Mesenchymal stem cell (in vitro differentiated cells and primary cell): ENCODE measurements around the gene ACVR2B.
"Not testable (repeated sequence)": the region's sequence is repeated elsewhere in the genome, so short reads cannot be mapped to it uniquely, and the experiment has no call there.

Experiments used
- DNase-seq: peaks from one replicate; pipeline ENCODE4 v3.0.0-alpha.2; 2013
- H2AFZ ChIP-seq: one replicate; pipeline ENCODE4 v1.6.1; 2013; ENCODE audit warnings: low read depth, mild to moderate bottlenecking, control low read depth, inconsistent platforms, low read length, moderate library complexity
- H2AK5ac ChIP-seq: 2 replicates; pipeline ENCODE4 v1.6.1; 2013; ENCODE audit warnings: low read length, moderate library complexity, mild to moderate bottlenecking, inconsistent platforms; ENCODE audit not compliant: severe bottlenecking
- H2BK120ac ChIP-seq: one replicate; pipeline ENCODE4 v1.6.1; 2013; ENCODE audit warnings: low read depth, mild to moderate bottlenecking, inconsistent platforms, low read length, moderate library complexity
- H2BK12ac ChIP-seq, 2 experiments: one replicate each; pipeline ENCODE4 v1.6.1; 2013; ENCODE audit warnings: inconsistent platforms in 2 of 2, low read length in 2 of 2, mild to moderate bottlenecking in 2 of 2, moderate library complexity in 2 of 2, control low read depth in 1 of 2
- H2BK15ac ChIP-seq: one replicate; pipeline ENCODE4 v1.6.1; 2013; ENCODE audit warnings: mild to moderate bottlenecking, low read depth, inconsistent platforms; ENCODE audit not compliant: poor library complexity, severe bottlenecking
- H2BK5ac ChIP-seq: 2 replicates; pipeline ENCODE4 v1.6.1; 2013; ENCODE audit warnings: low read depth, mild to moderate bottlenecking, low read length, control low read depth, inconsistent platforms; ENCODE audit not compliant: poor library complexity, severe bottlenecking
- H3K14ac ChIP-seq, 2 experiments: one replicate each; pipeline ENCODE4 v1.6.1; 2013; ENCODE audit warnings: inconsistent platforms in 2 of 2, low read length in 2 of 2, control low read depth in 1 of 2, mild to moderate bottlenecking in 1 of 2, moderate library complexity in 1 of 2
- H3K18ac ChIP-seq, 2 experiments: one replicate each; pipeline ENCODE4 v1.6.1; 2013; ENCODE audit warnings: inconsistent platforms in 2 of 2, low read length in 2 of 2, control low read depth in 1 of 2, low read depth in 1 of 2, mild to moderate bottlenecking in 1 of 2
- H3K23ac ChIP-seq, 2 experiments: one replicate each; pipeline ENCODE4 v1.6.1; 2013; ENCODE audit warnings: inconsistent platforms in 2 of 2, low read length in 2 of 2, mild to moderate bottlenecking in 2 of 2, moderate library complexity in 2 of 2, control low read depth in 1 of 2
- H3K27ac ChIP-seq: 2 replicates; pipeline ENCODE4 v1.5.1; 2013; ENCODE audit warnings: mild to moderate bottlenecking, moderate library complexity, low read length, control low read depth, inconsistent platforms; ENCODE audit not compliant: poor library complexity, severe bottlenecking
- H3K27me3 ChIP-seq, 2 experiments: 2 replicates each; pipeline versions ENCODE4 v1.6.1 to v1.7.0; 2013; ENCODE audit warnings: low read length in 2 of 2, mild to moderate bottlenecking in 2 of 2, moderate library complexity in 2 of 2, control low read depth in 1 of 2, inconsistent platforms in 1 of 2; ENCODE audit not compliant: control insufficient read depth in 1 of 2, insufficient read depth in 1 of 2
- H3K36me3 ChIP-seq, 2 experiments: 2 replicates each; pipeline versions ENCODE4 v1.6.1 to v1.7.0; 2013; ENCODE audit warnings: low read length in 2 of 2, control low read depth in 1 of 2, inconsistent platforms in 1 of 2, low read depth in 1 of 2, mild to moderate bottlenecking in 1 of 2; ENCODE audit not compliant: insufficient read depth in 2 of 2, control insufficient read depth in 1 of 2
- H3K4ac ChIP-seq, 2 experiments: one replicate each; pipeline ENCODE4 v1.6.1; 2013; ENCODE audit warnings: inconsistent platforms in 2 of 2, low read length in 2 of 2, mild to moderate bottlenecking in 2 of 2, moderate library complexity in 2 of 2, control low read depth in 1 of 2, low read depth in 1 of 2
- H3K4me1 ChIP-seq: 2 replicates; pipeline ENCODE4 v1.6.1; 2013; ENCODE audit warnings: low read depth, low read length, control low read depth; ENCODE audit not compliant: control insufficient read depth, insufficient read depth
- H3K4me2 ChIP-seq: 2 replicates; pipeline ENCODE4 v1.6.1; 2013; ENCODE audit warnings: low read length, mild to moderate bottlenecking, inconsistent platforms; ENCODE audit not compliant: poor library complexity, severe bottlenecking
- H3K4me3 ChIP-seq, 2 experiments: 2 replicates each; pipeline versions ENCODE4 v1.5.1 to v1.7.0; 2013; ENCODE audit warnings: low read length in 2 of 2, mild to moderate bottlenecking in 2 of 2, control low read depth in 1 of 2, low read depth in 1 of 2; ENCODE audit not compliant: insufficient read depth in 1 of 2
- H3K79me1 ChIP-seq: replicated peaks from 2 replicates; pipeline ENCODE4 v1.6.1; 2013; ENCODE audit warnings: mild to moderate bottlenecking, control low read depth, low read length, inconsistent platforms; ENCODE audit not compliant: poor library complexity, severe bottlenecking
- H3K9ac ChIP-seq: 2 replicates; pipeline ENCODE4 v1.7.0; 2013; ENCODE audit warnings: mild to moderate bottlenecking, low read length, moderate library complexity
- H3K9me3 ChIP-seq: 2 replicates; pipeline ENCODE4 v1.7.0; 2013; ENCODE audit warnings: mild to moderate bottlenecking, low read length; ENCODE audit not compliant: control insufficient read depth
- H4K8ac ChIP-seq: one replicate; pipeline ENCODE4 v1.6.1; 2013; ENCODE audit warnings: inconsistent platforms, mild to moderate bottlenecking, low read length, moderate library complexity
- H4K91ac ChIP-seq: one replicate; pipeline ENCODE4 v1.6.1; 2013; ENCODE audit warnings: mild to moderate bottlenecking, low read length, inconsistent platforms
- WGBS: methylation state at CpG from one replicate; pipeline ENCODE4 v1.1.7; 2013; ENCODE audit warnings: mixed read lengths; 5-methylcytosine and 5-hydroxymethylcytosine counted together

The ACVR2B gene

DNA sequence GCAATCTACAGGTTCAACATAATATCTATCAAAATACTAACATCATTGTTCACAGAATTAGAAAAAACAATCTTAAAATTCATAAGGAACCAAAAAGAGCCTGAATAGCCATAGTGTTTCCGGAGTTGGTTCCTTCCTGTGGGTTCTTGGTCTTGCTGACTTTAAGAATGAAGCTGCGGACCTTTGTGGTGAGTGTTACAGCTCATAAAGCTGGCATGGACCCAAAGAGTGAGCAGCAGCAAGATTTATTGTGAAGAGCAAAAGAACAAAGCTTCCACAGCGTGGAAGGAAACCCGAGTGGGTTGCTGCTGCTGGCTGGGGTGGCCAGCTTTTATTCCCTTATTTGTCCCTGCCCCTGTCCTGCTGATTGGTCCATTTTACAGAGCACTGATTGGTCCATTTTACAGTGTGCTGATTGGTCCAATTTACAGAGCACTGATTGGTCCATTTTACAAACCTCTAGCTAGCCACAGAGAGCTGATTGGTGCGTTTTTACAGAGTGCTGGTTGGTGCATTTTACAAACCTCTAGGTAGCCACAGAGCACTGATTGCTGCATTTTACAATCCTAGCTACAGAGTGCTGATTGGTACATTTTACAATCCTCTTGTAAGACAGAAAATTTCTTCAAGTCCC lies 15.1 kb upstream of the ACVR2B start:
- H2AFZ ChIP-seq, H3K23ac ChIP-seq, DNase-seq, H3K4me1 ChIP-seq, H3K27me3 ChIP-seq, H2AK5ac ChIP-seq, H3K4ac ChIP-seq, H3K27ac ChIP-seq, H3K9ac ChIP-seq, H4K8ac ChIP-seq, H3K4me3 ChIP-seq, H2BK120ac ChIP-seq, H2BK12ac ChIP-seq, H2BK5ac ChIP-seq, H3K4me2 ChIP-seq, H3K14ac ChIP-seq, H2BK15ac ChIP-seq, H3K79me1 ChIP-seq, H3K36me3 ChIP-seq, H4K91ac ChIP-seq, H3K18ac ChIP-seq: not testable (repeated sequence)
- 88% methylated on average over 5 of the region's 5 CpGs for WGBS
- peaks cover 35% of the 10 kb centered on the region for H3K9me3 ChIP-seq

DNA sequence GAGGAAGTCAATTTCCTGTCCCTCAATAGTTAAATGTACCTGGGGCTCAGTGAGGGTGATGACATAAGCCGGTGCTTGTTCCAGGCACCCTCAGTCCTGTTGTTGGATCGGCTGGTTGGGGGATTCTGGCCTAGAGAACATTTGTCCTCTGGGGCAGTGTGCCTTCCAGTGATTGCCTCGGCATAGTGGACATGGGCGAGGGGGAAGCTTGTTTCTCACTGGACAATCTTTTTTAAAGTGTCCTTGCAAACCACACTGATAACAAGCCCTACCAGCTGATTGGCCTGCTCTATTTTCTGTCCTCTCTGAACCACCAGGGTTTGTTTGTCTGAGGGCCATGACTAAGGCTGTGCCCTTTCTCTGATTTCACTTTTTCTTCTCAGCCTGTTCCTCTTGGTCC lies 10.5 kb upstream of the ACVR2B start:
- H3K27ac ChIP-seq, H3K27me3 ChIP-seq, H3K23ac ChIP-seq, H3K9ac ChIP-seq, H3K36me3 ChIP-seq, H2BK15ac ChIP-seq, H2BK5ac ChIP-seq, H3K18ac ChIP-seq, H3K4ac ChIP-seq, H3K4me1 ChIP-seq, H4K8ac ChIP-seq, H3K4me2 ChIP-seq, H2BK12ac ChIP-seq, H2BK120ac ChIP-seq, H3K79me1 ChIP-seq, DNase-seq, H3K14ac ChIP-seq, H3K4me3 ChIP-seq, H2AK5ac ChIP-seq, H3K9me3 ChIP-seq, H4K91ac ChIP-seq, H2AFZ ChIP-seq: not testable (repeated sequence)
- 79% methylated on average over 4 of the region's 4 CpGs for WGBS

DNA sequence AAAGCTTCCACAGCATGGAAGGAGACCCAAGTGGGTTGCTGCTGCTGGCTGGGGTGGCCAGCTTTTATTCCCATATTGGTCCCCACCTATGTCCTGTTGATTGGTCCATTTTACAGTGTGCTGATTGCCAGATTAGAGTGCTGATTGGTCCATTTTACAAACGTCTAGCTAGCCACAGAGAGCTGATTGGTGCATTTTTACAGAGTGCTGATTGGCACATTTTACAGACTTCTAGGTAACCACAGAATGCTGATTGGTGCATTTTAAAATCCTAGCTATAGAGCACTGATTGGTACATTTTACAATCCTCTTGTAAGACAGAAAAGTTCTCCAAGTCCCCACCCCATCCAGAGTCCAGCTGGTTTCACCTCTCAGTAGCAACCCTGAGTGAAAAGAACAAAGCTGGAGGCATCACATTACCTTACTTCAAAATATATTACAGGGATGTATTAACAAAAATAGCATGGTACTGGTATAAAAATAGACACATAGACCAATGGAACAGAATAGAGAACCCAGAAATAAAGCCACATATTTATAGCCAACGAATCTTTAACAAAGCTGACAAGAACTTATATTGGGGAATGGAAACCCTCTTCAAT lies 7.5 kb upstream of the ACVR2B start:
- H2BK5ac ChIP-seq = no peak overlapping the region
- no peak overlapping the region for H2BK120ac ChIP-seq
- no peaks in the 10 kb centered on the region for H3K27me3 ChIP-seq
- no peaks in the 10 kb centered on the region for H3K36me3 ChIP-seq
- H3K4me3 ChIP-seq = no peak overlapping the region
- H2BK15ac ChIP-seq = no peak overlapping the region
- peaks cover 3% of the 10 kb centered on the region for H3K9me3 ChIP-seq
- H3K14ac ChIP-seq = no peak overlapping the region
- H2BK12ac ChIP-seq = no peak overlapping the region
- H3K4ac ChIP-seq = no peak overlapping the region
- no peaks in the 10 kb centered on the region for H3K4me1 ChIP-seq
- 27% methylated on average over 1 of the region's 2 CpGs for WGBS
- no peak overlapping the region for H4K91ac ChIP-seq
- H3K27ac ChIP-seq = no peak overlapping the region
- H3K9ac ChIP-seq = no peak overlapping the region
- H3K4me2 ChIP-seq = no peak overlapping the region
- H3K18ac ChIP-seq = no peak overlapping the region
- no peak overlapping the region for H4K8ac ChIP-seq
- no peaks in the 10 kb centered on the region for H3K79me1 ChIP-seq
- DNase-seq = no peak
- no peak overlapping the region for H2AK5ac ChIP-seq
- no peak overlapping the region for H2AFZ ChIP-seq
- no peak overlapping the region for H3K23ac ChIP-seq

DNA sequence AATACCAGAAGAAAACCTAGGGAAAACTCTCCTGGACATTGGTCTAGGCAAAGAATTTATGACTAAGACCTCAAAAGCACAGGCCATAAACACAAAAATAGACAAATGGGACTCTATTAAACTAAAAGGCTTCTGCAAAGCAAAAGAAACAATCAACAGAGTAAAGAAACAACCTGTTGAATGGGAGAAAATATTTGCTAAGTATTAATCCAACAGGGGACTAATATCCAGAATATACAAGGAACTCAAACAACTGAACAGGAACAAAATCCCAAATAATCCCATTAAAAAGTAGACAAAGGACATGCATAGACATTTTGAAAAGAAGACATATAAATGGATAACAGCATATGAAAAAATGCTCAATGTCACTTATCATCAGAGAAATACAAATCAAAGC lies 6.9 kb upstream of the ACVR2B start:
- H3K4ac ChIP-seq = no peak overlapping the region
- no peak overlapping the region for H3K4me2 ChIP-seq
- no peak overlapping the region for H3K27ac ChIP-seq
- H3K23ac ChIP-seq = no peak overlapping the region
- no peak overlapping the region for H2BK12ac ChIP-seq
- no peaks in the 10 kb centered on the region for H3K79me1 ChIP-seq
- H2BK5ac ChIP-seq = no peak overlapping the region
- no peak overlapping the region for H3K18ac ChIP-seq
- H4K8ac ChIP-seq = no peak overlapping the region
- H4K91ac ChIP-seq = no peak overlapping the region
- H3K9me3 ChIP-seq = peaks cover 3% of the 10 kb centered on the region
- H2BK15ac ChIP-seq = no peak overlapping the region
- H2AK5ac ChIP-seq = no peak overlapping the region
- no peak overlapping the region for H2AFZ ChIP-seq
- no peaks in the 10 kb centered on the region for H3K4me1 ChIP-seq
- H3K36me3 ChIP-seq = no peaks in the 10 kb centered on the region
- no peak overlapping the region for H3K9ac ChIP-seq
- H2BK120ac ChIP-seq = no peak overlapping the region
- no peak overlapping the region for H3K14ac ChIP-seq
- H3K27me3 ChIP-seq = no peaks in the 10 kb centered on the region
- H3K4me3 ChIP-seq = no peak overlapping the region
- DNase-seq = no peak
